Adrenal gland (tissue), 12 donors: ENCODE data around the gene MAP3K3. TPM values are rescaled to one million over a fixed set of nuclear protein-coding genes. Genes with fewer than 3 reads are reported as not detected.

Experiments used
- DNase-seq, 7 donors: peaks; one replicate each; pipeline ENCODE4 v3.0.0-alpha.2; 2019 to 2020
- H3K27ac ChIP-seq, 5 donors: fragments of 200-600 bp; sonication (generic) in 4 of 5; 1 replicate in 3 of 5; 2 replicates in 2 of 5; pipeline versions ENCODE4 v1.5.1 to v1.8.0; 2016 to 2020; ENCODE audit warnings: mild to moderate bottlenecking in 1 of 5
- H3K27me3 ChIP-seq: fragments of 200-600 bp; 2 replicates; pipeline ENCODE4 v1.8.0; 2021
- H3K36me3 ChIP-seq, 2 donors: fragments of 200-600 bp; replicated peaks in 1 of 2; 1 replicate in 1 of 2; 2 replicates in 1 of 2; pipeline versions ENCODE4 v1.5.1 to v1.8.0; 2018 to 2022
- H3K4me1 ChIP-seq, 2 donors: fragments of 200-600 bp; replicated peaks in 1 of 2; 1 replicate in 1 of 2; 2 replicates in 1 of 2; pipeline versions ENCODE4 v1.5.1 to v1.8.0; 2018 to 2021
- H3K4me3 ChIP-seq, 4 donors: fragments of 200-600 bp; sonication (generic) in 3 of 4; one replicate each; pipeline ENCODE4 v1.5.1; 2016 to 2018
- H3K9me3 ChIP-seq, 3 donors: fragments of 200-600 bp; sonication (generic) in 1 of 3; replicated peaks in 1 of 3; 1 replicate in 2 of 3; 2 replicates in 1 of 3; pipeline versions ENCODE4 v1.5.1 to v1.8.0; 2016 to 2021
- CTCF ChIP-seq, 6 experiments: fragments of 450-650 bp in 4 of 6; fragments of 200-600 bp in 2 of 6; sonication (generic) in 1 of 6; IDR thresholded peaks; 1 replicate in 5 of 6; 2 replicates in 1 of 6; pipeline versions ENCODE4 v1.5.1 to v1.8.0; 2016 to 2021; ENCODE audit warnings: antibody characterized with exemption in 6 of 6, mild to moderate bottlenecking in 2 of 6, moderate library complexity in 1 of 6
- POLR2A ChIP-seq, 2 donors: fragments of 450-650 bp; IDR thresholded peaks; one replicate each; pipeline ENCODE4 v1.6.1; 2017; ENCODE audit warnings: antibody characterized with exemption in 2 of 2, mild to moderate bottlenecking in 2 of 2, moderate library complexity in 1 of 2
- WGBS, 4 donors: extraction: QIAGEN DNeasy Blood & Tissue Kit in 2 of 4; methylation state at CpG; one replicate each; pipeline versions ENCODE4 v1.1.5 to v1.1.7; 2013 to 2017; 5-methylcytosine and 5-hydroxymethylcytosine counted together
- intact Hi-C, 2 donors: fragments of 100-400 bp; cut with DNase I; formaldehyde crosslinking; loops; one replicate each; pipeline versions ENCODE4 v1.14.1 to v1.15.0; 2022 to 2023
- polyA plus RNA-seq, 3 donors: library from polyadenylated mRNA; stranded (reverse); fragments of 200-250 nt in 2 of 3; fragments of 350-450 nt in 1 of 3; fragmentation: Illumina TruSeq in 1 of 3; extraction: RNeasy Lipid Tissue Mini Kit (QIAGEN cat#74804) in 1 of 3; gene quantifications; one replicate each; pipeline ENCODE4 v1.2.3, GENCODE V29; 2013 to 2014
- total RNA-seq, 9 donors: library from RNA; depleted of rRNA in 4 of 9; stranded (reverse); fragments of >200 nt in 4 of 9; fragments of 120-200 nt in 1 of 9; fragmentation: NEBNext Ultra II Directional in 1 of 9; extraction: Animal tissue kit (Norgen Biotek cat#: 25700) in 1 of 9; gene quantifications; one replicate each; pipeline versions ENCODE4 v1.1.0 to v1.2.4, GENCODE V29; 2013 to 2023
- donor health status: healthy with polysubstance abuse.
- donor health status: Bipolar disorder and iron deficiency.
- donor health status: DM: yes; HTN: yes; CAD: no.
- donor health status: DM: no; HTN: no; CAD: no.
- donor health status: DM: no; HTN: no; CAD: no.
- donor health status: DM: yes; HTN: yes; CAD: no.

MAP3K3 gene
- total and polyA plus RNA-seq, 12 donors = 11.6 to 47.1 (median 30.5) TPM

- Histone ChIP-seq H3K27ac (peak overlapping the region in 2 of 5 donors; percentile 77 to 84), H3K27me3 (no peaks in the 10 kb centered on the region), H3K9me3 (no peaks in the 10 kb centered on the region), H3K4me1 (peaks cover 10 to 15% of the 10 kb centered on the region in 2 donors), H3K36me3 (peaks cover 0 to 25% of the 10 kb centered on the region in 2 donors), H3K4me3 (no peak overlapping the region)
- TF ChIP-seq CTCF (IDR thresholded peaks at IDR 0.05) (no peak), POLR2A (IDR thresholded peaks at IDR 0.05) (no peak)
- intact Hi-C loops = no loop called here
- WGBS, 4 donors = 68 to 86% (median 76%) methylated on average over 9 to 10 of the region's 10 CpGs
- no peak for DNase-seq
Observed at GRCh38 chr17:63701456-63701820, 79.2 kb downstream of the MAP3K3 start.

DNA sequence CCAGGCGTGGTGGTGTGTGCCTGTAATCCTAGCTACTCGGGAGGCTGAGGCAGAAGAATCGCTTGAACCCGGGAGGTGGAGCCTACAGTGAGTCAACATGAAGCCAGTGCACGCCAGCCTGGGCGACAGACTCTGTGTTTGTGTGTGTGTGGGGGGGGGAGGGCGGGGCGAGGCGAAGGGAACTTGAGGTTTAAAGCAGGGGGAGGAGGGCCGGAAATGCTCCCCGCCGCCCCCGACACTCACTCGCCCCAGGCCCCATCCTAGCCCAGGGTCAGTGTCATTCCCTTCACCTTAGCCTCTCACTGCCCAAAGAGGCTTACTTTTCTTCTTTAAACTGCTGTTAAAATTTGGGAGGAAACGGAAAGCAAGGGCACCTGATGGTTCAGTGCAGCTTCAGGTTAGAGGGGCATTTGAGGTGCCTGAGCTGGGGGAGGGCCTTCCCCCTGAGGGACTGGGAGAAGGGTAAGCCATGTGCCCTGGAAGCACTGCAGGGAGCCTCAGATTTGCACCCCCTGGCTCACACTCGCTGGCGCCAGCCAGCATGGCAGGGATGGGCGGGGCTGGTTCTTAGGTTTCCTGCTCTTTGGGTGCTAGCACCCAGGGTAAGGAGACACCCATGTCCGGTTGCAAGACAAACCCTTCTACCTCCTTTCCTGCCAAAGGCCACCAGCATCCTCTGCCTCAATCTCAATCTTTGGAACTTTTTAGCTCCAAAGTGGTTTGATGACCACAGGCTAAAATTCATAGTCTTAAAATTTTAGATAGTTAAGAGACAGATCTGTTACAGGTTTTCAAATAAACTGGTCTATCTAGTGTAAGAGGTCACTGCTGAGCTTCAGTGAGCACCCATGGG lies 79.9 kb downstream of the MAP3K3 start:
- H3K36me3 ChIP-seq = peaks cover 0 to 29% of the 10 kb centered on the region in 2 donors
- WGBS, 4 donors = 73 to 89% (median 83%) methylated on average over 10 to 19 of the region's 19 CpGs
- H3K9me3 ChIP-seq = no peaks in the 10 kb centered on the region
- TF ChIP-seq CTCF (IDR thresholded peaks at IDR 0.05) = no peak
- no peak for TF ChIP-seq POLR2A (IDR thresholded peaks at IDR 0.05)
- no peaks in the 10 kb centered on the region for H3K27me3 ChIP-seq
- intact Hi-C loops = no loop called here
- H3K4me3 ChIP-seq = no peak overlapping the region
- H3K27ac ChIP-seq = peak overlapping the region in 1 of 5 donors; percentile 77
- DNase-seq = peak in 2 of 7 donors; percentile 32 to 67
- peaks cover 10 to 15% of the 10 kb centered on the region in 2 donors for H3K4me1 ChIP-seq

GRCh38 chr17:63702721-63703015 lies 80.5 kb downstream of the MAP3K3 start:
- no peaks in the 10 kb centered on the region for H3K27me3 ChIP-seq
- intact Hi-C loops = no loop called here
- no peak overlapping the region for H3K4me3 ChIP-seq
- H3K27ac ChIP-seq = no peak overlapping the region
- no peak for TF ChIP-seq CTCF (IDR thresholded peaks at IDR 0.05)
- no peak for TF ChIP-seq POLR2A (IDR thresholded peaks at IDR 0.05)
- WGBS, 4 donors = 85 to 93% (median 91%) methylated on average over 4 to 6 of the region's 6 CpGs
- H3K4me1 ChIP-seq = peaks cover 10 to 15% of the 10 kb centered on the region in 2 donors
- peaks cover 0 to 29% of the 10 kb centered on the region in 2 donors for H3K36me3 ChIP-seq
- H3K9me3 ChIP-seq = no peaks in the 10 kb centered on the region
- peak in 1 of 7 donors; percentile 46 for DNase-seq

GRCh38 chr17:63703029-63703428 lies 80.8 kb downstream of the MAP3K3 start:
- intact Hi-C loops = no loop called here
- WGBS, 4 donors = 84 to 100% (median 90%) methylated on average over 3 to 5 of the region's 5 CpGs

More at GRCh38 chr17:63703029-63703428, 80.8 kb downstream of the MAP3K3 start:
- no peak overlapping the region for H3K4me3 ChIP-seq
- TF ChIP-seq CTCF (IDR thresholded peaks at IDR 0.05) = no peak
- peak in 1 of 7 donors; percentile 36 for DNase-seq
- no peak overlapping the region for H3K27ac ChIP-seq
- peaks cover 10 to 15% of the 10 kb centered on the region in 2 donors for H3K4me1 ChIP-seq
- H3K27me3 ChIP-seq = no peaks in the 10 kb centered on the region
- no peaks in the 10 kb centered on the region for H3K9me3 ChIP-seq
- peaks cover 0 to 29% of the 10 kb centered on the region in 2 donors for H3K36me3 ChIP-seq
